Adrenal gland (tissue), 5 donors: ENCODE measurements around the gene HMCN2.

Experiments
- CTCF ChIP-seq, 6 experiments: fragments of 450-650 bp in 4 of 6; fragments of 200-600 bp in 2 of 6; sonication (generic) in 1 of 6; IDR thresholded peaks; 1 replicate in 5 of 6; 2 replicates in 1 of 6; pipeline versions ENCODE4 v1.5.1 to v1.8.0; 2016 to 2021; ENCODE audit warnings: antibody characterized with exemption in 6 of 6, mild to moderate bottlenecking in 2 of 6, moderate library complexity in 1 of 6
- POLR2A ChIP-seq, 2 donors: fragments of 450-650 bp; IDR thresholded peaks; one replicate each; pipeline ENCODE4 v1.6.1; 2017; ENCODE audit warnings: antibody characterized with exemption in 2 of 2, mild to moderate bottlenecking in 2 of 2, moderate library complexity in 1 of 2
- donor health status: DM: no; HTN: no; CAD: no.

- TF ChIP-seq POLR2A (IDR thresholded peaks at IDR 0.05), result no peak
- no peak for TF ChIP-seq CTCF (IDR thresholded peaks at IDR 0.05)
These were observed 125.4 kb downstream of the HMCN2 start for GRCh38 chr9:130390986-130391385.
